Kidney (tissue), 14 donors: Measurements from ENCODE around the gene RAB11A. TPM values are rescaled to one million over a fixed set of nuclear protein-coding genes. Genes with fewer than 3 reads are reported as not detected.

Experiments
- DNase-seq, 5 donors: peaks; one replicate each; pipeline ENCODE4 v3.0.0-alpha.2; 2013 to 2020
- FAIRE-seq: peaks from 2 replicates; lab custom pipeline; 2012; peaks lifted over from hg19 to GRCh38; lab: Jason Lieb, UNC
- H3K27ac ChIP-seq, 2 donors: one replicate each; pipeline ENCODE4 v1.7.0; 2013; ENCODE audit warnings: low read depth in 2 of 2, low read length in 2 of 2, inconsistent platforms in 1 of 2
- H3K27me3 ChIP-seq: one replicate; pipeline ENCODE4 v1.7.1; 2013; ENCODE audit warnings: low read length, inconsistent platforms; ENCODE audit not compliant: control insufficient read depth, insufficient read depth
- H3K36me3 ChIP-seq, 3 donors: one replicate each; pipeline versions ENCODE4 v1.7.0 to v1.7.1; 2013; ENCODE audit warnings: low read length in 3 of 3, control low read depth in 1 of 3, inconsistent platforms in 1 of 3; ENCODE audit not compliant: insufficient read depth in 3 of 3, control insufficient read depth in 2 of 3
- H3K4me1 ChIP-seq, 3 donors: one replicate each; pipeline versions ENCODE4 v1.7.0 to v1.7.1; 2013; ENCODE audit warnings: low read length in 3 of 3, inconsistent platforms in 1 of 3, low read depth in 1 of 3; ENCODE audit not compliant: control insufficient read depth in 2 of 3, insufficient read depth in 2 of 3
- H3K4me3 ChIP-seq, 3 donors: one replicate each; pipeline versions ENCODE4 v1.7.0 to v1.8.1; 2013; ENCODE audit warnings: low read length in 3 of 3, control low read depth in 1 of 3, inconsistent platforms in 1 of 3
- H3K9ac ChIP-seq, 3 donors: one replicate each; pipeline versions ENCODE4 v1.7.0 to v1.7.1; 2013; ENCODE audit warnings: low read length in 3 of 3, control low read depth in 1 of 3, inconsistent platforms in 1 of 3
- H3K9me3 ChIP-seq, 3 donors: one replicate each; pipeline versions ENCODE4 v1.7.0 to v1.7.1; 2013; ENCODE audit warnings: low read length in 3 of 3, control low read depth in 1 of 3, inconsistent platforms in 1 of 3; ENCODE audit not compliant: control insufficient read depth in 2 of 3, insufficient read depth in 1 of 3
- CTCF ChIP-seq: IDR thresholded peaks from 3 replicates; pipeline ENCODE4 v1.5.1; 2012; ENCODE audit warnings: mild to moderate bottlenecking, moderate library complexity, borderline replicate concordance; ENCODE audit not compliant: insufficient read depth; ENCODE audit errors: extremely low read depth
- intact Hi-C: fragments of 100-400 bp; cut with DNase I; formaldehyde crosslinking; loops from one replicate; pipeline ENCODE4 v1.11.1; 2022
- polyA plus RNA-seq: library from polyadenylated mRNA; stranded (reverse); fragments of 350-450 nt; fragmentation: Illumina TruSeq; extraction: RNeasy Lipid Tissue Mini Kit (QIAGEN cat#74804); gene quantifications from one replicate; pipeline ENCODE4 v1.2.3, GENCODE V29; 2014; ENCODE audit warnings: low read depth, low replicate concordance; ENCODE audit not compliant: insufficient read depth
- total RNA-seq: library from RNA; stranded (reverse); fragmentation: NEBNext Ultra II Directional; extraction: Animal tissue kit (Norgen Biotek cat#: 25700); gene quantifications from one replicate; pipeline ENCODE4 v1.2.1, GENCODE V29; 2021
- donor health status: control.
- donor health status: control.
- donor health status: control.
- donor health status: control.
- donor health status: control.
- donor health status: DM: yes; HTN: yes; CAD: no.
- donor health status: Normal renal cell carcinoma (clear cell type).

RAB11A gene
- total and polyA plus RNA-seq, 2 donors from 2014 or later: 216 to 249 TPM

DNA sequence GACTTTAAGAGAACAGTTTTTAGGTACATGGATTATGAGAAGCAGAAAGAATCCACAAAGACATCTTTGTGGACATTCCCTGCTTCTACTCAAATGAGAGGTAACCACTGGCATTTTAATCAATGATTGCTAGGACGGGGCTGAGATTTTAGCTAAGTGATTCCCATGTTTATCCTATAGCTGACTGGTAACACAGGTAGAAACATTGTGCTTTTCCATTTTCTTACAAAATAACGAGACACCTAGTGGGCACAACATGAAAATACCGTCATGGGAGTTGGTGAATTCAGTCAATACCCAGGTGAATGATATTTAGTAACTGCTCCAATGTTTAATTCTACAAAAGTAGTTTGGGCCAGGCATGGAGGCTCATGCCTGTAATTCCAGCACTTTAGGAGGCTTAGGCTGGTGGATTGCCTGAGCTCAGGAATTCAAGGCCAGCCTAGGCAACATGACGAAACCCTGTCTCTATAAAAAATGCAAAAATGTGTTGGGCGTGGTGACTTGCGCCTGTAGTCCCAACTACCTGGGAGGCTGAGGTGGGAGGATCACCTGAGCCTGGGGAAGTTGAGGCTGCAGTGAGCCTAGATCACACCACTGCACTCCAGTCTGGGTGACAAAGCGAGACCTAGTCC is 40.0 kb upstream of the RAB11A start:
- Histone ChIP-seq H3K9ac (no peak overlapping the region), H3K4me3 (no peak overlapping the region), H3K27ac (no peak overlapping the region), H3K9me3 (no peaks in the 10 kb centered on the region), H3K4me1 (peaks cover 10 to 20% (median 19%) of the 10 kb centered on the region in 3 donors), H3K27me3 (no peaks in the 10 kb centered on the region), H3K36me3 (no peaks in the 10 kb centered on the region)
- intact Hi-C loops: no loop called here
- FAIRE-seq (no peak), DNase-seq (peak in 1 of 5 donors; percentile 47)
- TF ChIP-seq CTCF: peak; percentile 43

DNA sequence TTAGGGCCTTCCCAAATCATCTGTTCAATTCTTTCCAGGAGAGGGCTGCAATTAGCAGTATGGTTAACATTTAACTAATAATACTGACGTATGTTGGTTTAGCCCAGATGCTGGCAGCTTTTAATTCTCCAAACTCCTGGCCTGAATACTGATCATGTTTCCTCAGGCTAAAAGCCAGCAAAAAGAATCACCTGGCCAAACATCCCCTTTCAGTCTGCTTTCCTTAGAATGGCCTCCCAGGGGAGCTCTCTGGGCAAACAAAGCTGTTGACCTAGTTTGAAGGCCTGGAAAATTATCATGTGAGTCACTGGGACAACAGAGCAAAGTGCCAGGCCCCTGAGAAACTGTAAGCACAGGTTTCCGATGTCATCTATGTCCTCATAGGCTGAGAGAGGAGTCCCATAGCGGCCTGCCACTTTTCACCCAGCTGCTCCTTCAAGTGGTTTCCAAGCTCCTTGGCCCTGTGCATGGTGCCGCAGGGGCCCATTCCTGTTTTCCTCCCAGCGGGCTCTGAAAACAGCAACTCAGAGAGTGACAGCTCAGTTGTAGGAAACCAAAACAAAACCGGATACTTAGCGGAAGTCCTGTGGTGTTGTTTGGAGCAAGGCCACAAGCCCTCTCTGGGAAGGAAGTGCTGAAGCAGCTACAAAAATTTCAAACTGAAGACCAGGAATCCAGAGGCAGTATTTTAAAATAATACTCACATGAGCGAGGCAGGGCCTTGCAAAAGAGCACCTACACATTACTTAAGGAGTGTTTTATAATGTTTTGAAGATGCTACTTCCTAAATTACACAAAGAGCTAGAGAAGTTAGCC is 36.5 kb upstream of the RAB11A start:
- Histone ChIP-seq H3K4me3 (peak overlapping the region; percentile 5 to 35 (median 32)), H3K27ac (peak overlapping the region; percentile 90 to 98), H3K27me3 (no peaks in the 10 kb centered on the region), H3K9me3 (no peaks in the 10 kb centered on the region), H3K9ac (peak overlapping the region; percentile 12 to 71 (median 53)), H3K36me3 (no peaks in the 10 kb centered on the region), H3K4me1 (peaks cover 10 to 26% (median 25%) of the 10 kb centered on the region in 3 donors)
- intact Hi-C loops: no loop called here
- peak; percentile 32 for FAIRE-seq
- TF ChIP-seq CTCF: peak; percentile 3
- DNase-seq: peak; percentile 78 to 96 (median 91)

GRCh38 chr15:65833501-65834205 is 35.6 kb upstream of the RAB11A start:
- intact Hi-C loops: no loop called here
- Histone ChIP-seq H3K36me3 (no peaks in the 10 kb centered on the region), H3K9me3 (no peaks in the 10 kb centered on the region), H3K9ac (peak overlapping the region in 2 of 3 donors; percentile 53 to 71), H3K27me3 (no peaks in the 10 kb centered on the region), H3K27ac (peak overlapping the region; percentile 90 to 98), H3K4me1 (peaks cover 10 to 28% (median 26%) of the 10 kb centered on the region in 3 donors), H3K4me3 (peak overlapping the region in 1 of 3 donors; percentile 33)
- FAIRE-seq (no peak), DNase-seq (peak in 1 of 5 donors; percentile 67)
- TF ChIP-seq CTCF: no peak
